HepG2 (cell line): ENCODE measurements around the gene SETD2. TPM values are rescaled to one million over a fixed set of nuclear protein-coding genes. Genes with fewer than 3 reads are reported as not detected.

ENCODE experiments used
- ATAC-seq: fragments of 200-7000 bp; cut with Tn5 transposase; 3 replicates; pipeline ENCODE4 v1.9.1; 2020; ENCODE audit warnings: mild to moderate bottlenecking, moderate library complexity
- BruUV-seq: library from RNA; stranded (reverse); fragments of 400-500 nt; replicated peaks from 2 replicates; lab custom pipeline; 2021; lab: Mats Ljungman, UMichigan
- CTCF ChIA-PET: fragments of 300-600 bp; formaldehyde crosslinking; extraction: SDS; loops from one replicate; lab custom pipeline; 2021; ENCODE audit warnings: low total read pairs, inconsistent platforms, low intra/inter-chr PET ratio; lab: Yijun Ruan, JAX
- POLR2A ChIA-PET: fragments of 350-600 bp; sonication (Branson Sonifier 250); formaldehyde crosslinking; loops from one replicate; lab custom pipeline; 2020; ENCODE audit warnings: antibody characterized with exemption, inconsistent platforms; lab: Yijun Ruan, JAX
- DNase-seq: peaks from one replicate; pipeline ENCODE4 v3.0.0-alpha.2; 2015; ENCODE audit warnings: low spot score
- FAIRE-seq: peaks from 3 replicates; lab custom pipeline; 2011; peaks lifted over from hg19 to GRCh38; lab: Jason Lieb, UNC
- H2AFZ ChIP-seq: one replicate; pipeline ENCODE4 v1.6.1; 2011; ENCODE audit warnings: low read length, inconsistent platforms
- H3K27ac ChIP-seq: fragments of 300-600 bp; 3 replicates; pipeline ENCODE4 v1.8.0; 2011; ENCODE audit warnings: mixed run types, mild to moderate bottlenecking, mixed read lengths, low read length, inconsistent platforms; ENCODE audit not compliant: insufficient read depth; ENCODE audit errors: extremely low read length
- H3K27me3 ChIP-seq, 2 experiments: fragments of 200-600 bp in 1 of 2; 2 replicates in 1 of 2; 3 replicates in 1 of 2; pipeline versions ENCODE4 v1.6.0 to v1.8.0; 2011; ENCODE audit warnings: low read length in 2 of 2, mild to moderate bottlenecking in 2 of 2, moderate library complexity in 2 of 2, inconsistent platforms in 1 of 2; ENCODE audit not compliant: insufficient read depth in 2 of 2, control insufficient read depth in 1 of 2
- H3K36me3 ChIP-seq, 2 experiments: fragments of 200-600 bp in 1 of 2; replicated peaks in 1 of 2; 2 replicates in 1 of 2; 3 replicates in 1 of 2; pipeline versions ENCODE4 v1.5.1 to v1.8.0; 2011; ENCODE audit warnings: low read length in 2 of 2, inconsistent platforms in 1 of 2; ENCODE audit not compliant: insufficient read depth in 2 of 2, control insufficient read depth in 1 of 2
- H3K4me1 ChIP-seq: 2 replicates; pipeline ENCODE4 v1.5.1; 2012; ENCODE audit warnings: low read length, inconsistent platforms; ENCODE audit not compliant: insufficient read depth
- H3K4me2 ChIP-seq: 2 replicates; pipeline ENCODE4 v1.6.0; 2011; ENCODE audit warnings: low read depth, low read length, inconsistent platforms
- H3K4me3 ChIP-seq, 3 experiments: fragments of 200-600 bp in 1 of 3; sonication (generic), shearing (Covaris generic) in 1 of 3; replicated peaks in 1 of 3; 2 replicates each; pipeline ENCODE4 v1.5.1; 2011 to 2016; ENCODE audit warnings: low read length in 3 of 3, inconsistent platforms in 2 of 3, low read depth in 2 of 3, mild to moderate bottlenecking in 2 of 3, control low read depth in 1 of 3, mixed read lengths in 1 of 3; ENCODE audit not compliant: insufficient read depth in 1 of 3
- H3K79me2 ChIP-seq: one replicate; pipeline ENCODE4 v1.6.1; 2011; ENCODE audit warnings: low read length, inconsistent platforms; ENCODE audit not compliant: insufficient read depth
- H3K9ac ChIP-seq: 2 replicates; pipeline ENCODE4 v1.6.0; 2011; ENCODE audit warnings: mild to moderate bottlenecking, low read depth, low read length, inconsistent platforms; ENCODE audit not compliant: insufficient read depth
- H3K9me3 ChIP-seq: 2 replicates; pipeline ENCODE4 v1.5.1; 2012; ENCODE audit warnings: mild to moderate bottlenecking, low read length
- H4K20me1 ChIP-seq: 2 replicates; pipeline ENCODE4 v1.6.0; 2011; ENCODE audit warnings: inconsistent platforms, mild to moderate bottlenecking, low read length, moderate library complexity; ENCODE audit not compliant: insufficient read depth
- ARID2 ChIP-seq: sonication (generic); formaldehyde crosslinking; IDR thresholded peaks from 2 replicates; pipeline ENCODE4 v1.8.1; 2022; ENCODE audit warnings: mild to moderate bottlenecking, missing genetic modification reagents, borderline replicate concordance
- MEIS2 ChIP-seq: sonication (generic); formaldehyde crosslinking; IDR thresholded peaks from 2 replicates; pipeline ENCODE4 v1.9.0; 2021; ENCODE audit warnings: mild to moderate bottlenecking, missing genetic modification reagents
- NBN ChIP-seq: fragments of 450-650 bp; conservative IDR thresholded peaks from 2 replicates; pipeline ENCODE4 v1.6.1; 2017
- NR2F2 ChIP-seq: IDR thresholded peaks from 2 replicates; pipeline ENCODE4 v1.6.1; 2012; ENCODE audit warnings: low read depth, inconsistent platforms, borderline replicate concordance
- PBX2 ChIP-seq: IDR thresholded peaks from 2 replicates; pipeline ENCODE4 v1.6.1; 2016; ENCODE audit warnings: control low read depth
- POLR2AphosphoS5 ChIP-seq: IDR thresholded peaks from 2 replicates; pipeline ENCODE4 v1.6.1; 2012; ENCODE audit warnings: low read depth, low read length
- RFX5 ChIP-seq: IDR thresholded peaks from 2 replicates; pipeline ENCODE4 v1.6.1; 2011; ENCODE audit warnings: low read depth, low read length, improper control_type of control experiment
- SATB2 ChIP-seq: sonication (generic); formaldehyde crosslinking; IDR thresholded peaks from 2 replicates; pipeline ENCODE4 v1.5.0; 2020; ENCODE audit warnings: missing genetic modification reagents
- SPEN ChIP-seq: sonication (generic); formaldehyde crosslinking; IDR thresholded peaks from 2 replicates; pipeline ENCODE4 v1.5.1; 2020; ENCODE audit warnings: low read depth, mild to moderate bottlenecking, missing genetic modification reagents
- ZBTB1 ChIP-seq: sonication (generic); formaldehyde crosslinking; IDR thresholded peaks from 2 replicates; pipeline ENCODE4 v1.4.0; 2020; ENCODE audit warnings: missing genetic modification reagents, borderline replicate concordance
- ZBTB42 ChIP-seq: sonication (generic); formaldehyde crosslinking; IDR thresholded peaks from 2 replicates; pipeline ENCODE4 v1.5.0; 2020; ENCODE audit warnings: mild to moderate bottlenecking, missing genetic modification reagents
- ZBTB44 ChIP-seq: sonication (generic); formaldehyde crosslinking; IDR thresholded peaks from 2 replicates; pipeline ENCODE4 v1.4.0; 2020; ENCODE audit warnings: missing genetic modification reagents
- ZC3H4 ChIP-seq: sonication (generic); formaldehyde crosslinking; IDR thresholded peaks from 2 replicates; pipeline ENCODE4 v1.4.0; 2020; ENCODE audit warnings: missing genetic modification reagents, borderline replicate concordance
- ZFP36L2 ChIP-seq: sonication (generic); formaldehyde crosslinking; IDR thresholded peaks from 2 replicates; pipeline ENCODE4 v1.4.0; 2020; ENCODE audit warnings: missing genetic modification reagents
- ZNF138 ChIP-seq: sonication (generic); formaldehyde crosslinking; IDR thresholded peaks from 2 replicates; pipeline ENCODE4 v1.5.0; 2020; ENCODE audit warnings: mild to moderate bottlenecking, low read depth, missing genetic modification reagents
- ZNF30 ChIP-seq: sonication (generic); formaldehyde crosslinking; IDR thresholded peaks from 2 replicates; pipeline ENCODE4 v1.5.0; 2020; ENCODE audit warnings: mild to moderate bottlenecking, missing genetic modification reagents
- ZNF317 ChIP-seq: sonication (generic); formaldehyde crosslinking; IDR thresholded peaks from 2 replicates; pipeline ENCODE4 v1.5.0; 2020; ENCODE audit warnings: mild to moderate bottlenecking, missing genetic modification reagents
- ZNF567 ChIP-seq: sonication (generic); formaldehyde crosslinking; IDR thresholded peaks from 2 replicates; pipeline ENCODE4 v1.8.1; 2023; ENCODE audit warnings: mild to moderate bottlenecking, missing genetic modification reagents, borderline replicate concordance
- ZNF780A ChIP-seq: sonication (generic); formaldehyde crosslinking; IDR thresholded peaks from 2 replicates; pipeline ENCODE4 v1.8.0; 2022; ENCODE audit warnings: mild to moderate bottlenecking, missing genetic modification reagents, moderate library complexity
- ZNF781 ChIP-seq: sonication (generic); formaldehyde crosslinking; IDR thresholded peaks from 2 replicates; pipeline ENCODE4 v1.5.1; 2020; ENCODE audit warnings: borderline replicate concordance, mild to moderate bottlenecking, missing genetic modification reagents; ENCODE audit errors: not compliant biosample characterization
- WGBS: methylation state at CpG from one replicate; pipeline ENCODE4 v1.1.6; 2017; ENCODE audit warnings: low lambda C conversion rate; 5-methylcytosine and 5-hydroxymethylcytosine counted together
- in situ Hi-C: cut with HindIII; loops from 2 replicates; pipeline ENCODE4 v1.10.0; 2017; ENCODE audit warnings: low pct_unique_long_range_greater_than_20kb; ENCODE audit not compliant: extremely low pct_ligation_motif_present
- intact Hi-C: fragments of 100-400 bp; cut with micrococcal nuclease; formaldehyde crosslinking; loops from one replicate; pipeline ENCODE4 v1.10.0; 2022; ENCODE audit not compliant: unreplicated experiment
- polyA plus RNA-seq, 8 experiments: library from polyadenylated mRNA; depleted of rRNA in 3 of 8; stranded (reverse) in 7 of 8; unstranded in 1 of 8; fragments of >200 nt; fragmentation: Illumina TruSeq in 4 of 8; extraction: Trizol in 4 of 8; gene quantifications; 2 replicates each; pipeline versions ENCODE4 v1.2.1 to v1.2.3, GENCODE V29; 2011 to 2016; ENCODE audit warnings: low read depth in 4 of 8, missing spikeins in 1 of 8, mixed read lengths in 1 of 8; ENCODE audit not compliant: insufficient read depth in 1 of 8
- total RNA-seq, 5 experiments: library from RNA; depleted of rRNA; stranded (reverse); fragments of >200 nt; fragmentation: Illumina TruSeq; extraction: Trizol; gene quantifications; 2 replicates each; pipeline ENCODE4 v1.2.3, GENCODE V29; 2016; ENCODE audit warnings: low read depth in 1 of 5

SETD2 gene
- total and polyA plus RNA-seq, 2 of the 13 experiments (the other 11 are each of a cell fraction or from before 2014, with no cell fraction given) = 14.2 to 24.2 TPM

DNA sequence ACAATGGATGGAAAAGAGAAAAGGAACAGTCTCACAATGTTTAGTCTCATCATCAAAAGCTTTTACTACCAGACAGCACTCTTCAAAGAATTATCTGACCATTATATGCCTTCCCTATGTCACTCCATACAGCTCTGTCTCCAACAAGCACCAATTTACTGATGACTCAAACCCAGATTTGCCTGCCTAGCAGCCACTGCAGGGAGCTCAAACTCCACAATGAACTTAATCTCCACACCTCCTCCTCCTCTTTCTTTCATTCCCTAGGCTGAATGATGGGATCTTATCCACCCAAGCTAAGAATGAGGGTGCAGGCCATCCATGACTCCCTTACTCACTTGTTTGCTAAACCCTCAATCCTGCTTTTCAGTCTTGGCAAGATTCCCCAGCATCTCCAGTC, 139.0 kb downstream of the SETD2 start:
- no peak overlapping the region for H2AFZ ChIP-seq
- H3K79me2 ChIP-seq = peaks cover 14% of the 10 kb centered on the region
- H3K4me2 ChIP-seq = no peak overlapping the region
- no peak overlapping the region for H3K4me3 ChIP-seq
- BruUV-seq = no TSS peak
- no peaks in the 10 kb centered on the region for H3K27me3 ChIP-seq
- no peaks in the 10 kb centered on the region for H3K9me3 ChIP-seq
- ChIA-PET CTCF (no interaction called here), POLR2A (no interaction called here)
- ATAC-seq (no peak), FAIRE-seq (no peak), DNase-seq (no peak)
- in situ Hi-C loops (no loop called here), intact Hi-C loops (no loop called here)
- peaks cover 21% of the 10 kb centered on the region for H3K4me1 ChIP-seq
- H3K36me3 ChIP-seq = peaks cover 2 to 19% of the 10 kb centered on the region in 2 experiments; a peak in 3 of 5 replicates
- H3K9ac ChIP-seq = no peak overlapping the region
- peaks cover 4% of the 10 kb centered on the region for H4K20me1 ChIP-seq
- TF ChIP-seq SPEN (CRISPR knock-in tag) (no peak), ZNF317 (no peak), ZFP36L2 (CRISPR knock-in tag) (no peak), PBX2 (CRISPR knock-in tag) (no peak), MEIS2 (CRISPR knock-in tag) (no peak)
- no peak overlapping the region for H3K27ac ChIP-seq

- in situ Hi-C loops (no loop called here), intact Hi-C loops (no loop called here)
- H3K4me2 ChIP-seq = no peak overlapping the region
- no TSS peak for BruUV-seq
- H2AFZ ChIP-seq = no peak overlapping the region
- H3K79me2 ChIP-seq = peaks cover 14% of the 10 kb centered on the region
- no peak overlapping the region for H3K9ac ChIP-seq
- no peak for FAIRE-seq
- peaks cover 43% of the 10 kb centered on the region for H3K4me1 ChIP-seq
- CTCF ChIA-PET = no interaction called here
- no peak for DNase-seq
- ATAC-seq = no peak; the same call in 2 of the 3 replicates
- H3K36me3 ChIP-seq = peaks cover 5 to 24% of the 10 kb centered on the region in 2 experiments; a peak in 4 of 5 replicates
- POLR2A ChIA-PET = no interaction called here
- no peaks in the 10 kb centered on the region for H3K27me3 ChIP-seq
- H4K20me1 ChIP-seq = peaks cover 8% of the 10 kb centered on the region
- H3K4me3 ChIP-seq = no peak overlapping the region
- WGBS = 82% methylated on average over 1 of the region's 1 CpG
- H3K9me3 ChIP-seq = no peaks in the 10 kb centered on the region
- H3K27ac ChIP-seq = no peak overlapping the region
- TF ChIP-seq ZBTB42 (CRISPR knock-in tag) = no peak
- TF ChIP-seq ZNF138 = no peak
- no peak for TF ChIP-seq ARID2
- TF ChIP-seq POLR2AphosphoS5 = no peak
- TF ChIP-seq ZNF780A (CRISPR knock-in tag) = no peak
- TF ChIP-seq NBN = no peak
- no peak for TF ChIP-seq ZC3H4
- no peak for TF ChIP-seq ZNF781 (CRISPR knock-in tag)
- no peak for TF ChIP-seq ZNF567 (CRISPR knock-in tag)
- no peak for TF ChIP-seq NR2F2
- no peak for TF ChIP-seq ZNF30 (CRISPR knock-in tag)
- TF ChIP-seq ZBTB1 = no peak
- TF ChIP-seq ZBTB44 = no peak
- TF ChIP-seq SATB2 (CRISPR knock-in tag) = no peak
- no peak for TF ChIP-seq RFX5
These were observed 141.3 kb downstream of the SETD2 start for GRCh38 chr3:47022641-47023071.
